Measurements from ENCODE around the gene OR6S1. TPM values are rescaled to one million over a fixed set of nuclear protein-coding genes. Genes with fewer than 3 reads are reported as not detected.

Gene OR6S1
- total RNA-seq, 1 experiment from 2014 or later: not detected

DNA sequence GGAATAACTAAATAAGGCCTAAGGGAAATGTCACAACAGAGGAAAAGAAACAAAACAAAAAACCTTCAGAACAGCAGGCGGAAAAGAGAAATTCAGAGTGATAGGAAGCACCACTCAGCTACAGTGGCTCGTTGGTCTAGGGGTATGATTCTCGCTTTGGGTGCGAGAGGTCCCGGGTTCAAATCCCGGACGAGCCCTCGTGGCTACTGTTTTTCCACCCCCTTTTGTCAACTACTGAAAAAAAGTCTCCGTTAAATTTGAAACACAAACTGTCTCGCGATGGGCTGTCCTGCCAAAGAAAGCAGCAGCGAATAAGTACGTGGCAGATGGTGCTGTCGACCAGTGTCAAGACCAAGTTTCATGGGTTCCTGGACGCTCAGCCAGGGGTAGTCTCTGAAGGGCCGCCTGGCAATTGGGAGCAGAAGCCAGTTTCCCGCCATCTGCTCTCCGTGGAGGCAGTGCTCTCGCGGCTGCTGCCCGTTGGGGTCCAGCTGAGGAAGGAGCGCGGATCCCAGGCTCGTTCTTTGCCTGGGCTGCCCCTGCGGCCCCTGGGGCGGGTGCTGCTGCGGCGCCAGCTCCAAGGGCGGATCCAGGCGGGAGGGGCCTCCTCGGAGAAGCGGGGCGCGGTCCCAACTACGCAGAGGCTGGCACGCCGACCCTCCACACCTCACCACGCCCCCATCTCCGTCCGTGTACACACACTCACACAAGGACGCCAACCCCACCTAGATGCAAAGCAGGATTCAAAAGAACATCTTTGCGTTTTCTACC, 42.6 kb upstream of the OR6S1 start, which contains the start of gene RNASE4:
TSS of gene RNASE4 (plus strand) at position 670 of the 771 bp plus-strand sequence. CDS start 14,812 bp downstream, outside the sequence.
- Histone ChIP-seq H3K27ac (ENCODE audit: low read length) (peak within 1 kb of the TSS; percentile 83), H3K9ac (ENCODE audit: low read length) (peak within 1 kb of the TSS; percentile 85), H3K9me3 (ENCODE audit: low read length) (no peaks in the 10 kb centered on the region), H3K4me3 (ENCODE audit: low read length) (peak within 1 kb of the TSS; percentile 78), H3K4me1 (ENCODE audit: low read length) (peaks cover 51% of the 10 kb centered on the region), H4K20me1 (ENCODE audit: insufficient read depth, low read depth, low read length) (no peaks in the 10 kb centered on the region), H3K79me2 (ENCODE audit: low read length) (no peaks in the 10 kb centered on the region), H3K36me3 (ENCODE audit: insufficient read depth, low read length) (no peaks in the 10 kb centered on the region), H2AFZ (ENCODE audit: low read length) (peak within 1 kb of the TSS; percentile 95), H3K9me2 (replicated peaks; ENCODE audit: insufficient read depth, low read length) (no peaks in the 10 kb centered on the region), H3K27me3 (ENCODE audit: low read length) (no peaks in the 10 kb centered on the region), H3K4me2 (ENCODE audit: low read depth, low read length, poor library complexity, severe bottlenecking) (peak within 1 kb of the TSS; percentile 93)
- peak; percentile 95 for DNase-seq

- Histone ChIP-seq H3K4me3 (ENCODE audit: low read length) (peak overlapping the region; percentile 78), H3K27me3 (ENCODE audit: low read length) (no peaks in the 10 kb centered on the region), H3K4me1 (ENCODE audit: low read length) (peaks cover 51% of the 10 kb centered on the region), H4K20me1 (ENCODE audit: insufficient read depth, low read depth, low read length) (no peaks in the 10 kb centered on the region), H3K9me3 (ENCODE audit: low read length) (no peaks in the 10 kb centered on the region), H3K9ac (ENCODE audit: low read length) (peak overlapping the region; percentile 85), H2AFZ (ENCODE audit: low read length) (peak overlapping the region; percentile 95), H3K9me2 (replicated peaks; ENCODE audit: insufficient read depth, low read length) (no peaks in the 10 kb centered on the region), H3K27ac (ENCODE audit: low read length) (peak overlapping the region; percentile 83), H3K79me2 (ENCODE audit: low read length) (no peaks in the 10 kb centered on the region), H3K36me3 (ENCODE audit: insufficient read depth, low read length) (no peaks in the 10 kb centered on the region), H3K4me2 (ENCODE audit: low read depth, low read length, poor library complexity, severe bottlenecking) (peak overlapping the region; percentile 93)
- peak; percentile 98 for DNase-seq
These were observed 41.8 kb upstream of the OR6S1 start for GRCh38 chr14:20683125-20683890.

- Histone ChIP-seq H4K20me1 (ENCODE audit: insufficient read depth, low read depth, low read length) (no peaks in the 10 kb centered on the region), H3K4me3 (ENCODE audit: low read length) (peak overlapping the region; percentile 78), H3K4me1 (ENCODE audit: low read length) (peaks cover 51% of the 10 kb centered on the region), H2AFZ (ENCODE audit: low read length) (peak overlapping the region; percentile 95), H3K27me3 (ENCODE audit: low read length) (no peaks in the 10 kb centered on the region), H3K36me3 (ENCODE audit: insufficient read depth, low read length) (no peaks in the 10 kb centered on the region), H3K9me2 (replicated peaks; ENCODE audit: insufficient read depth, low read length) (no peaks in the 10 kb centered on the region), H3K9me3 (ENCODE audit: low read length) (no peaks in the 10 kb centered on the region), H3K27ac (ENCODE audit: low read length) (peak overlapping the region; percentile 83), H3K9ac (ENCODE audit: low read length) (peak overlapping the region; percentile 85), H3K4me2 (ENCODE audit: low read depth, low read length, poor library complexity, severe bottlenecking) (peak overlapping the region; percentile 93), H3K79me2 (ENCODE audit: low read length) (no peaks in the 10 kb centered on the region)
- DNase-seq: peak; percentile 97
These were observed 41.1 kb upstream of the OR6S1 start for GRCh38 chr14:20682435-20683124.

DNA sequence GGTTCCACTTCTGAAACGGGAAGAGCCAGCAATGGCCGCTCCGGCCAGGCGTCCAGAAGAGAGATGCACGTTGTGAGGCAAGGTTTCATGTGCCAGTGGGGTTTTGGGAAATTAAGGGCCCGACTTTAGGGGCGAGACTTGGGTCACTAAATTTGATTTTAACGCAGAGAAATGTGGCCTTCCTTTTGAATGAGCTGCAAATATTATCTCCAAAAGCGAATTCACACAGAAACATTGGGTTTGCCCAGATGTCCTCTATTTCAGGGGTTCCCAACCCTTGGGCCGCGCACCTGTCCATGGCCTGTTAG, 40.6 kb upstream of the OR6S1 start:
- H3K27ac ChIP-seq (ENCODE audit: low read length): peak overlapping the region; percentile 83

DNA sequence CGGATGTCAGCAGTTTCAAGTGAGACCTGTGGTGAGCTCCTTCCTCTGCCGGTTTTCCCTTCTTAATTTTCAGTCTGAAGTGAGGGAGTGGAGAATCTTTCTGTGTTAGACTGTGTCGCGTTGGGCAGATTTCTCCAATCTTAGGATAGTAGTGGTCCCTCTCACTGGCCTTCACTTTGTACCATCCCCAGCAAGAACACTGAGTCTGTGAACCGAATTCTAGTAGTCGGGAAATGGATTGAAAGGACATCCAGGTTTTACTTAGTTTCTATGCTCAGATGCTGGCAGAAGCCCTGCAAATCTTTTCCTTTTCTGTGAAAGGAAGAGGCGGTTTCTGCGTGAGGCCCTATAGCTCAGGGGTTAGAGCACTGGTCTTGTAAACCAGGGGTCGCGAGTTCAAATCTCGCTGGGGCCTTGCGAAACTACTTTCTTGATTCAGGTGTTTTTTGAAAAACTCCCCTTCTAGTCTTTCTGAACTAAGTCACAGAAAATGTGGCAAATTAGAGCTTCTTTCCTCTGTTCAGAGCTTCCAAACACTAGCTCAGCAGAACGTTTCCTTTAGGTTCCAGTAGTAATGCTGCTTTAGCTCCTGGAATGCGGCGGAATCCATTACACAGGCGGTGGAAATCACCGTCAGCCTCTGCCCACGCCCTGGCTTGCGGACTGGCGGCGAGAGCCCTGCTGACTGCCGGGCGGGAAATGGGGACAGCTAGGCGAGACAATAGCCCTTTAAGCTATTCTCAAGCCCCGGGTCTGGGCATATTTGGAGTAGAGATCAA, 40.0 kb upstream of the OR6S1 start:
- peak; percentile 98 for DNase-seq
- H4K20me1 ChIP-seq (ENCODE audit: insufficient read depth, low read depth, low read length): no peaks in the 10 kb centered on the region
- H3K79me2 ChIP-seq (ENCODE audit: low read length): no peaks in the 10 kb centered on the region
- no peaks in the 10 kb centered on the region for H3K27me3 ChIP-seq (ENCODE audit: low read length)
- no peaks in the 10 kb centered on the region for H3K9me2 ChIP-seq (replicated peaks; ENCODE audit: insufficient read depth, low read length)
- H3K27ac ChIP-seq (ENCODE audit: low read length): peak overlapping the region; percentile 83
- peaks cover 51% of the 10 kb centered on the region for H3K4me1 ChIP-seq (ENCODE audit: low read length)
- no peaks in the 10 kb centered on the region for H3K9me3 ChIP-seq (ENCODE audit: low read length)
- H3K9ac ChIP-seq (ENCODE audit: low read length): peak overlapping the region; percentile 85
- H2AFZ ChIP-seq (ENCODE audit: low read length): peak overlapping the region; percentile 95
- peak overlapping the region; percentile 78 for H3K4me3 ChIP-seq (ENCODE audit: low read length)
- H3K36me3 ChIP-seq (ENCODE audit: insufficient read depth, low read length): no peaks in the 10 kb centered on the region
- H3K4me2 ChIP-seq (ENCODE audit: low read depth, low read length, poor library complexity, severe bottlenecking): peak overlapping the region; percentile 93

More for the DNA sequence above, 40.6 kb upstream of the OR6S1 start:
- H3K9me3 ChIP-seq (ENCODE audit: low read length): no peaks in the 10 kb centered on the region
- H3K9me2 ChIP-seq (replicated peaks; ENCODE audit: insufficient read depth, low read length): no peaks in the 10 kb centered on the region
- peak overlapping the region; percentile 93 for H3K4me2 ChIP-seq (ENCODE audit: low read depth, low read length, poor library complexity, severe bottlenecking)
- H3K27me3 ChIP-seq (ENCODE audit: low read length): no peaks in the 10 kb centered on the region
- DNase-seq: no peak
- peak overlapping the region; percentile 85 for H3K9ac ChIP-seq (ENCODE audit: low read length)
- H2AFZ ChIP-seq (ENCODE audit: low read length): peak overlapping the region; percentile 95
- no peaks in the 10 kb centered on the region for H3K79me2 ChIP-seq (ENCODE audit: low read length)
- peak overlapping the region; percentile 78 for H3K4me3 ChIP-seq (ENCODE audit: low read length)
- H4K20me1 ChIP-seq (ENCODE audit: insufficient read depth, low read depth, low read length): no peaks in the 10 kb centered on the region
- H3K4me1 ChIP-seq (ENCODE audit: low read length): peaks cover 51% of the 10 kb centered on the region
- H3K36me3 ChIP-seq (ENCODE audit: insufficient read depth, low read length): no peaks in the 10 kb centered on the region

GRCh38 chr14:20680843-20681347, 39.4 kb upstream of the OR6S1 start:
- Histone ChIP-seq H3K4me3 (ENCODE audit: low read length) (peak overlapping the region; percentile 78), H3K4me2 (ENCODE audit: low read depth, low read length, poor library complexity, severe bottlenecking) (peak overlapping the region; percentile 93), H3K79me2 (ENCODE audit: low read length) (no peaks in the 10 kb centered on the region), H3K9ac (ENCODE audit: low read length) (peak overlapping the region; percentile 85), H3K36me3 (ENCODE audit: insufficient read depth, low read length) (no peaks in the 10 kb centered on the region), H4K20me1 (ENCODE audit: insufficient read depth, low read depth, low read length) (no peaks in the 10 kb centered on the region), H3K27ac (ENCODE audit: low read length) (peak overlapping the region; percentile 83), H3K9me2 (replicated peaks; ENCODE audit: insufficient read depth, low read length) (no peaks in the 10 kb centered on the region), H3K4me1 (ENCODE audit: low read length) (peaks cover 51% of the 10 kb centered on the region), H3K27me3 (ENCODE audit: low read length) (no peaks in the 10 kb centered on the region), H2AFZ (ENCODE audit: low read length) (peak overlapping the region; percentile 80), H3K9me3 (ENCODE audit: low read length) (no peaks in the 10 kb centered on the region)
- no peak for DNase-seq

- Histone ChIP-seq H3K4me3 (ENCODE audit: low read length) (peak overlapping the region; percentile 78), H3K9ac (ENCODE audit: low read length) (peak overlapping the region; percentile 85)
These were observed 38.9 kb upstream of the OR6S1 start for GRCh38 chr14:20680363-20680762.

More at GRCh38 chr14:20680363-20680762, 38.9 kb upstream of the OR6S1 start:
- H3K4me1 ChIP-seq (ENCODE audit: low read length): peaks cover 51% of the 10 kb centered on the region
- peak overlapping the region; percentile 80 for H2AFZ ChIP-seq (ENCODE audit: low read length)
- no peaks in the 10 kb centered on the region for H3K9me3 ChIP-seq (ENCODE audit: low read length)
- no peaks in the 10 kb centered on the region for H3K79me2 ChIP-seq (ENCODE audit: low read length)
- H4K20me1 ChIP-seq (ENCODE audit: insufficient read depth, low read depth, low read length): no peaks in the 10 kb centered on the region
- peak overlapping the region; percentile 93 for H3K4me2 ChIP-seq (ENCODE audit: low read depth, low read length, poor library complexity, severe bottlenecking)
- no peaks in the 10 kb centered on the region for H3K9me2 ChIP-seq (replicated peaks; ENCODE audit: insufficient read depth, low read length)
- H3K36me3 ChIP-seq (ENCODE audit: insufficient read depth, low read length): no peaks in the 10 kb centered on the region
- H3K27ac ChIP-seq (ENCODE audit: low read length): no peak overlapping the region
- peak; percentile 56 for DNase-seq
- no peaks in the 10 kb centered on the region for H3K27me3 ChIP-seq (ENCODE audit: low read length)
